ENCODE measurements around the gene FLNB. TPM values are rescaled to one million over a fixed set of nuclear protein-coding genes. Genes with fewer than 3 reads are reported as not detected.

FLNB gene
- total RNA-seq, 4 donors from 2014 or later, result 61.9 to 114 (median 89.9) TPM

- WGBS, result 68% methylated on average over 2 of the region's 2 CpGs
- intact Hi-C loops (cut with DNase I), result loop anchor here (5.0 kb wide), 1 partner anchor 93 kb away; the partner anchor contains the start of gene FLNB
- TF ChIP-seq POLR2AphosphoS5 (IDR thresholded peaks at IDR 0.05) (no peak), POLR2A (IDR thresholded peaks at IDR 0.05; ENCODE audit: low read depth) (no peak), EP300 (IDR thresholded peaks at IDR 0.05) (no peak), CTCF (IDR thresholded peaks at IDR 0.05) (no peak)
- Histone ChIP-seq H3K36me3 (peaks cover 14 to 89% (median 73%) of the 10 kb centered on the region in 4 donors), H3K27me3 (no peaks in the 10 kb centered on the region), H3K9me3 (no peaks in the 10 kb centered on the region), H3K4me1 (peaks cover 5 to 56% (median 47%) of the 10 kb centered on the region in 4 donors), H3K4me3 (no peak overlapping the region), H3K27ac (replicated peaks in 1 of 4) (peak overlapping the region; percentile 15 to 68 (median 54))
- no peak for DNase-seq (ENCODE audit: extremely low spot score)
Measured at GRCh38 chr3:58099865-58100264, 91.6 kb downstream of the FLNB start.

- H3K36me3 ChIP-seq, result peaks cover 21 to 96% (median 72%) of the 10 kb centered on the region in 4 donors
- H3K4me3 ChIP-seq, result no peak overlapping the region
- H3K9me3 ChIP-seq, result no peaks in the 10 kb centered on the region
- 83% methylated on average over 13 of the region's 13 CpGs for WGBS
- H3K27ac ChIP-seq (replicated peaks in 1 of 4), result peak overlapping the region; percentile 47 to 68 (median 64)
- peaks cover 5 to 48% (median 40%) of the 10 kb centered on the region in 4 donors for H3K4me1 ChIP-seq
- H3K27me3 ChIP-seq, result no peaks in the 10 kb centered on the region
- TF ChIP-seq POLR2AphosphoS5 (IDR thresholded peaks at IDR 0.05) (no peak), CTCF (IDR thresholded peaks at IDR 0.05) (no peak), EP300 (IDR thresholded peaks at IDR 0.05) (no peak), POLR2A (IDR thresholded peaks at IDR 0.05; ENCODE audit: low read depth) (no peak)
- DNase-seq (ENCODE audit: extremely low spot score), result no peak
- intact Hi-C loops (cut with DNase I), result loop anchor here (5.0 kb wide), 1 partner anchor 94 kb away; the partner anchor contains the start of gene FLNB
Measured at GRCh38 chr3:58101499-58102389, 93.5 kb downstream of the FLNB start.

- no peaks in the 10 kb centered on the region for H3K27me3 ChIP-seq
- 69% methylated on average over 4 of the region's 4 CpGs for WGBS
- H3K36me3 ChIP-seq, result peaks cover 21 to 96% (median 72%) of the 10 kb centered on the region in 4 donors
- DNase-seq (ENCODE audit: extremely low spot score), result no peak
- intact Hi-C loops (cut with DNase I), result loop anchor here (5.0 kb wide), 1 partner anchor 95 kb away; the partner anchor contains the start of gene FLNB
- TF ChIP-seq CTCF (IDR thresholded peaks at IDR 0.05), result no peak
- no peak for TF ChIP-seq POLR2A (IDR thresholded peaks at IDR 0.05; ENCODE audit: low read depth)
- peak in 1 of 2 donors; percentile 12 for TF ChIP-seq POLR2AphosphoS5 (IDR thresholded peaks at IDR 0.05)
- TF ChIP-seq EP300 (IDR thresholded peaks at IDR 0.05), result no peak
- peaks cover 5 to 48% (median 40%) of the 10 kb centered on the region in 4 donors for H3K4me1 ChIP-seq
- H3K27ac ChIP-seq (replicated peaks in 1 of 4), result peak overlapping the region; percentile 47 to 68 (median 64)
- H3K9me3 ChIP-seq, result no peaks in the 10 kb centered on the region
- no peak overlapping the region for H3K4me3 ChIP-seq
Measured at GRCh38 chr3:58102390-58102750, 94.1 kb downstream of the FLNB start.

GRCh38 chr3:58102976-58103451 lies 94.8 kb downstream of the FLNB start:
- H3K27me3 ChIP-seq, result no peaks in the 10 kb centered on the region
- H3K4me1 ChIP-seq, result peaks cover 5 to 48% (median 40%) of the 10 kb centered on the region in 4 donors
- H3K4me3 ChIP-seq, result no peak overlapping the region
- no peak for DNase-seq (ENCODE audit: extremely low spot score)
- peaks cover 22 to 96% (median 72%) of the 10 kb centered on the region in 4 donors for H3K36me3 ChIP-seq
- WGBS, result 71% methylated on average over 1 of the region's 10 CpGs
- no peak for TF ChIP-seq POLR2A (IDR thresholded peaks at IDR 0.05; ENCODE audit: low read depth)
- no peak for TF ChIP-seq CTCF (IDR thresholded peaks at IDR 0.05)
- TF ChIP-seq EP300 (IDR thresholded peaks at IDR 0.05), result no peak
- TF ChIP-seq POLR2AphosphoS5 (IDR thresholded peaks at IDR 0.05), result no peak
- H3K27ac ChIP-seq (replicated peaks in 1 of 4), result peak overlapping the region; percentile 47 to 68 (median 58)
- intact Hi-C loops (cut with DNase I), result loop anchor here (5.0 kb wide), 1 partner anchor 96 kb away; the partner anchor contains the start of gene FLNB
- no peaks in the 10 kb centered on the region for H3K9me3 ChIP-seq

Measured in esophagus muscularis mucosa (tissue), 4 donors.